Tibial artery (tissue), 4 donors: ENCODE measurements around the gene BAG5.

ENCODE experiments used
- DNase-seq, 2 donors: peaks; one replicate each; pipeline ENCODE4 v3.0.0-alpha.2; 2019
- H3K27ac ChIP-seq, 2 donors: fragments of 200-600 bp; sonication (generic) in 1 of 2; 1 replicate in 1 of 2; 2 replicates in 1 of 2; pipeline ENCODE4 v1.5.1; 2018 to 2019; ENCODE audit warnings: mild to moderate bottlenecking in 1 of 2
- H3K27me3 ChIP-seq, 2 donors: fragments of 200-600 bp; sonication (generic) in 1 of 2; one replicate each; pipeline versions ENCODE4 v1.5.1 to v1.6.0; 2016 to 2019
- H3K36me3 ChIP-seq, 3 donors: fragments of 200-600 bp; sonication (generic) in 2 of 3; one replicate each; pipeline ENCODE4 v1.5.1; 2016 to 2019; ENCODE audit warnings: mild to moderate bottlenecking in 2 of 3
- H3K4me1 ChIP-seq, 4 donors: fragments of 200-600 bp; sonication (generic) in 2 of 4; 1 replicate in 3 of 4; 2 replicates in 1 of 4; pipeline ENCODE4 v1.5.1; 2016 to 2019
- H3K4me3 ChIP-seq, 2 donors: fragments of 200-600 bp; sonication (generic) in 1 of 2; 1 replicate in 1 of 2; 2 replicates in 1 of 2; pipeline ENCODE4 v1.5.1; 2018 to 2019; ENCODE audit warnings: mild to moderate bottlenecking in 2 of 2
- H3K9me3 ChIP-seq, 3 donors: fragments of 200-600 bp; sonication (generic) in 1 of 3; one replicate each; pipeline ENCODE4 v1.5.1; 2016 to 2019
- intact Hi-C: fragments of 100-400 bp; cut with DNase I; formaldehyde crosslinking; loops from one replicate; pipeline ENCODE4 v1.15.0; 2023; ENCODE audit warnings: low total_unique reads
- TF ChIP-seq, protein P1 (sequence below), 2 experiments: fragments of 200-600 bp in 1 of 2; fragments of 450-650 bp in 1 of 2; IDR thresholded peaks; one replicate each; pipeline ENCODE4 v1.5.1; 2017 to 2019; ENCODE audit warnings: antibody characterized with exemption in 2 of 2, mild to moderate bottlenecking in 1 of 2, moderate library complexity in 1 of 2

BAG5 gene

DNA sequence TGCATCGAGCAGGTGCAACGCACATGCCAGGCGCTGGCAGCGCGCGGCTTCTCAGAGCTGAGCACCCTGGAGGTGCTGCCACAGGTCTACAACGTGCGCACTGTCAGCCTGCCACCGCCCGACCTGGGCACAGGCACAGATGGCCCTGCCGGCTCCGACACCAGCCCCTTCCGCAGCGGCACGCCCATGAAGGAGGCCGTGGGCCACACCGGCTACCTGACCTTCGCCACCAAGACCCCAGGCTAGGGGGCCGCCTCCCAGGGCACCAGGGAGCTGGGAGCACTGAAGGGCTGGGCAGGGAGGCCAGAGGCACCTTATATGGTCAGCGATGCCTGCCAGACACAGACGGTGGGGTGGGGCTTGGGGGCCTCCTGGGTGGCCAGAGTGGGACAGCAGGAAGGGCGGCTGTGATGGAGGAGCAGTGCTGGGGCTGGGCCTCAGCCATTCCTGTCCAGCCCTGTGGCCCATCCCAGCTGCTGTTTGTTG lies 27.8 kb downstream of the BAG5 start:
- TF ChIP-seq, protein P1, sequence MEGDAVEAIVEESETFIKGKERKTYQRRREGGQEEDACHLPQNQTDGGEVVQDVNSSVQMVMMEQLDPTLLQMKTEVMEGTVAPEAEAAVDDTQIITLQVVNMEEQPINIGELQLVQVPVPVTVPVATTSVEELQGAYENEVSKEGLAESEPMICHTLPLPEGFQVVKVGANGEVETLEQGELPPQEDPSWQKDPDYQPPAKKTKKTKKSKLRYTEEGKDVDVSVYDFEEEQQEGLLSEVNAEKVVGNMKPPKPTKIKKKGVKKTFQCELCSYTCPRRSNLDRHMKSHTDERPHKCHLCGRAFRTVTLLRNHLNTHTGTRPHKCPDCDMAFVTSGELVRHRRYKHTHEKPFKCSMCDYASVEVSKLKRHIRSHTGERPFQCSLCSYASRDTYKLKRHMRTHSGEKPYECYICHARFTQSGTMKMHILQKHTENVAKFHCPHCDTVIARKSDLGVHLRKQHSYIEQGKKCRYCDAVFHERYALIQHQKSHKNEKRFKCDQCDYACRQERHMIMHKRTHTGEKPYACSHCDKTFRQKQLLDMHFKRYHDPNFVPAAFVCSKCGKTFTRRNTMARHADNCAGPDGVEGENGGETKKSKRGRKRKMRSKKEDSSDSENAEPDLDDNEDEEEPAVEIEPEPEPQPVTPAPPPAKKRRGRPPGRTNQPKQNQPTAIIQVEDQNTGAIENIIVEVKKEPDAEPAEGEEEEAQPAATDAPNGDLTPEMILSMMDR (IDR thresholded peaks at IDR 0.05), result no peak

DNA sequence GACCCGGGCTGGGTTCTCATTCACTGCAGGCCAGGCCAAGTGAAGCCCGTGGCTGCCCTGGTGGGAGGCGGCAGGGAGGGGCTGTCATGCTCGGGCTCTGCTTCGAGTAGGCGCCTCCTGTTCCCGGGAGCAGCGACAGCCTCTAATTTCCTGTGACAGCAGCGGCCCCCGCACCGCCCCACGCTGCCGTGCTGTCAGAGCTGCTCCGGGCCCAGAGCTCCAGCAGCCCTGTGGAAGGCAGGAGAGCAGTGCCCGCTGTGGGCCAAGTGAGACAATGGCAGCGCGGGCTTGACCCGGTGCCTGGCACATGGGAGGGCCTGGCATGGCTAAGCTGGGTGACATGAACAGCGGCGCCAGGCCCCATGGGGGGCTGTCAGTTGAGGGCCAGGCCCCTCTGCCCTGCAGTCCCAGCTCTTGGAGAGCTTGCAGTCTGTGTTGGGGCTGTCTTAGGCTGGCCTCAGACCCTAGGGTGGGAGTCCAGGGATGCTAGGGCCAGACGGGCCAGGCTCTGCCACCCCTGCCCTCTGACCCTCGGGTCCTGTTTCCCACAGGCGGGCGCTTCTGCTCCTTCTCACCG lies 28.4 kb downstream of the BAG5 start:
- intact Hi-C loops, result no loop called here

More for the DNA sequence above, 27.8 kb downstream of the BAG5 start:
- no peaks in the 10 kb centered on the region for H3K27me3 ChIP-seq
- peak overlapping the region; percentile 81 to 86 for H3K27ac ChIP-seq
- peaks cover 0 to 78% (median 71%) of the 10 kb centered on the region in 4 donors for H3K4me1 ChIP-seq
- H3K9me3 ChIP-seq, result no peaks in the 10 kb centered on the region
- H3K4me3 ChIP-seq, result no peak overlapping the region
- peaks cover 0 to 69% (median 7%) of the 10 kb centered on the region in 3 donors for H3K36me3 ChIP-seq
- DNase-seq, result no peak
- intact Hi-C loops, result no loop called here

DNA sequence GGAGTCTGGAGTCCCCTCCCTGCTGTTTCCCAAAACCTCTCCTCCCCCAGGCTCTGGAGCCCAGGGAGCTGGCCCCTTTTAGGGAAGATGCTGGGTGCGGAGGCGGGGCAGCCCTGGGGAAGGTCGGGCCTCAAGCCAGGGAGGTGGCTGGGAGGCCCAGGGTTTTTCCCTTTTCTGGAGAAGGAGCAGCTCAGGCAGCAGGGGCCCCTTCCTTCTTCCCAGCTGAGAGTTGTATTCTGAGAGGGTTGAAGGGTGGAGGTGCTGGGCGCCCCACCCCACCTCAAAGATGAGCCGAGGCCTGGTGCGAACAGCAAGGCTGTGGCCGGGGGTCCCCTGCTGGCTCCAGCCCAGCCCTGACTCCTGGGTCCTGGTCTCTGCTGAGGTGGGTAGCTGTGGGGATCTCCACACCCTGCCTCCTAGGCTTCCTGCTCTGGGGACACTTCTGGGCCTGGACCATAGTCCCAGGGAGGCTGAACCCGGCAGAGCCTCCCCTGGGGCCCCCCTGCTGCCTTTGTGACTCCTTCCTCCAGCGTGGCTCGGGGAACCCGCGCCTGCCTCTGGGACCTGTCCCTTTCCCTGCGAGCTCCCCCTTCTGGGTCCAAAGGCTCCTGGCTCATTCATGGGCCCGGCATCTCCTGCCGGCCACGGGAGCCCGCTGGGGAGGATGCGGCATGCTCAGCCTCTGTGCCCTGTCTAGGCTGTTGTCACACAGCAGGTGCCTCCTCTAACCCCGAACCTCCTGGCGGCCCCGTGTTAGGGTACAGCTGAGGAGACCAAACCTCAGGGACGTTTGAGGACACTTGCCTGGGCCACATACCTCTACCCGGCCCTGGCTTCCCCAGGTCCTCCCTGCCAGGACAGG lies 29.1 kb downstream of the BAG5 start:
- peak in 1 of 2 donors; percentile 89 for DNase-seq
- Histone ChIP-seq H3K9me3 (no peaks in the 10 kb centered on the region), H3K36me3 (peaks cover 0 to 69% (median 7%) of the 10 kb centered on the region in 3 donors), H3K4me3 (peak overlapping the region; percentile 10 to 14), H3K27me3 (no peaks in the 10 kb centered on the region), H3K4me1 (peaks cover 0 to 73% (median 67%) of the 10 kb centered on the region in 4 donors), H3K27ac (peak overlapping the region; percentile 81 to 86)
- intact Hi-C loops, result no loop called here
- TF ChIP-seq, protein P1 (IDR thresholded peaks at IDR 0.05), result peak in 1 of 2 experiments; percentile 20

More for the DNA sequence above, 28.4 kb downstream of the BAG5 start:
- Histone ChIP-seq H3K9me3 (no peaks in the 10 kb centered on the region), H3K4me3 (peak overlapping the region; percentile 10 to 14), H3K27ac (peak overlapping the region; percentile 81 to 86), H3K36me3 (peaks cover 0 to 69% (median 7%) of the 10 kb centered on the region in 3 donors), H3K27me3 (no peaks in the 10 kb centered on the region), H3K4me1 (peaks cover 0 to 77% (median 70%) of the 10 kb centered on the region in 4 donors)
- DNase-seq, result no peak
- TF ChIP-seq, protein P1 (IDR thresholded peaks at IDR 0.05), result no peak

DNA sequence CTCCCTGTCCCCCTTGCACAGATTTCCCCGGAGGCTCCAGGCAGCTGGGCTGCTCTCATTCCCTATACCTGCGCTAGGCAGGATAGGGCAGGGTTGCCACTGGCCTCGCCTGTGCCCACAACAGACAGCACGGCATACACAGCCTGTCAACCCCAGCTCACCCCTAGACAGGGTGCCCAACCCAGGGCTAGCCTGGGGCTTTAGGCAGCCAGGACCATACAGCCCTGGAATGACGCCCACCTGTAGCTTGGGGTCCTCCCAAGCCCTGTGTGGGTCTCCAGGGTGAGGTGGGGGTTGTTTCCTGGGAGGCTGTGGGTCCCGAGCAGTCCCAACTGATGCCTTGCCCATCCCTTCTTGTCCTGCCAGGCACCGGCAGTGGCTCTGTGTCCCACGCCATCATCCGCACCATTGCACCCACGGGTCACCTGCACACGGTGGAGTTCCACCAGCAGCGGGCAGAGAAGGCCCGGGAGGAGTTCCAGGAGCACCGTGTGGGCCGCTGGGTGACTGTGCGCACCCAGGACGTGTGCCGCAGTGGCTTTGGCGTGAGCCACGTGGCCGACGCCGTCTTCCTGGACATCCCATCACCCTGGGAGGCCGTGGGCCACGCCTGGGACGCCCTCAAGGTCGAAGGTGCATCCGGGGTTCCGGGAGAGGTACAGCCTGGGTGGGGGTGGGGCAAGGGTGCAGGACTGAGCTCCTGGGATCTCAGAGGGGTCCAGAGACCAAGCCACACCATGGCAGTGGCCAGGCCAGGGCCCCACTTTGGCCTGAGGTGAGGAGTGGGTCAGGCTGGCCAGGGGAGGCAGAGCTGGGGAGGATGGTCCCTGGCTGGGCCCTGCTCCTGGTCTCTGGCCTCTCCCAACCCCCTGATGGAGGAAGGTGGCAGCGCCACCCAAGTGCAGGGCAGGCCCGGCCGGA lies 30.0 kb downstream of the BAG5 start:
- Histone ChIP-seq H3K36me3 (peaks cover 0 to 69% (median 7%) of the 10 kb centered on the region in 3 donors), H3K27me3 (no peaks in the 10 kb centered on the region), H3K4me1 (peaks cover 0 to 76% (median 71%) of the 10 kb centered on the region in 4 donors), H3K27ac (peak overlapping the region; percentile 81 to 86), H3K4me3 (no peak overlapping the region), H3K9me3 (no peaks in the 10 kb centered on the region)
- intact Hi-C loops, result no loop called here
- TF ChIP-seq, protein P1 (IDR thresholded peaks at IDR 0.05), result no peak
- DNase-seq, result no peak
